HFFc6 (cell line): ENCODE results near the gene LEKR1. TPM values are rescaled to one million over a fixed set of nuclear protein-coding genes. Genes with fewer than 3 reads are reported as not detected.

ENCODE experiments used
- DNase-seq: peaks from one replicate; pipeline ENCODE4 v3.0.0-alpha.2; 2018
- H3K27ac Mint-ChIP-seq: 2 replicates; pipeline ENCODE4 v1.8.0; 2020; ENCODE audit warnings: mild to moderate bottlenecking, mixed read lengths
- H3K27me3 Mint-ChIP-seq: 2 replicates; pipeline ENCODE4 v1.8.0; 2021; ENCODE audit warnings: mild to moderate bottlenecking, moderate library complexity, mixed read lengths; ENCODE audit not compliant: insufficient read depth
- H3K36me3 Mint-ChIP-seq: 2 replicates; pipeline ENCODE4 v1.8.0; 2021; ENCODE audit warnings: low read depth, mixed read lengths
- H3K4me1 Mint-ChIP-seq: 2 replicates; pipeline ENCODE4 v1.8.0; 2020; ENCODE audit warnings: low read depth, mixed read lengths
- H3K4me3 Mint-ChIP-seq: 2 replicates; pipeline ENCODE4 v1.8.0; 2020; ENCODE audit warnings: mild to moderate bottlenecking, moderate library complexity, mixed read lengths
- H3K9me3 Mint-ChIP-seq: 2 replicates; pipeline ENCODE4 v1.8.0; 2020; ENCODE audit warnings: mild to moderate bottlenecking, mixed read lengths
- long read RNA-seq: library from polyadenylated mRNA; unstranded; transcript quantifications from one replicate; pipeline ENCODE4 v2.0.0, GENCODE V29; 2019
- total RNA-seq, 6 experiments: library from RNA; stranded (reverse); fragmentation: NEBNext Ultra II Directional; extraction: Animal tissue kit (Norgen Biotek cat#: 25700); gene quantifications; 2 replicates in 1 of 6; 3 replicates in 5 of 6; pipeline ENCODE4 v1.2.3, GENCODE V29; 2021
- TF ChIP-seq, protein P1 (sequence below): fragments of 200-600 bp; sonication (generic); IDR thresholded peaks from 2 replicates; pipeline ENCODE4 v1.5.0; 2021; ENCODE audit warnings: antibody characterized with exemption, mild to moderate bottlenecking

Gene LEKR1
- total RNA-seq: 1 to 10 TPM in 1 of 6 experiments, under 1 TPM in 5; 0.40 to 1.0 (median 0.77) TPM
- long read RNA-seq: 0 reads

DNA sequence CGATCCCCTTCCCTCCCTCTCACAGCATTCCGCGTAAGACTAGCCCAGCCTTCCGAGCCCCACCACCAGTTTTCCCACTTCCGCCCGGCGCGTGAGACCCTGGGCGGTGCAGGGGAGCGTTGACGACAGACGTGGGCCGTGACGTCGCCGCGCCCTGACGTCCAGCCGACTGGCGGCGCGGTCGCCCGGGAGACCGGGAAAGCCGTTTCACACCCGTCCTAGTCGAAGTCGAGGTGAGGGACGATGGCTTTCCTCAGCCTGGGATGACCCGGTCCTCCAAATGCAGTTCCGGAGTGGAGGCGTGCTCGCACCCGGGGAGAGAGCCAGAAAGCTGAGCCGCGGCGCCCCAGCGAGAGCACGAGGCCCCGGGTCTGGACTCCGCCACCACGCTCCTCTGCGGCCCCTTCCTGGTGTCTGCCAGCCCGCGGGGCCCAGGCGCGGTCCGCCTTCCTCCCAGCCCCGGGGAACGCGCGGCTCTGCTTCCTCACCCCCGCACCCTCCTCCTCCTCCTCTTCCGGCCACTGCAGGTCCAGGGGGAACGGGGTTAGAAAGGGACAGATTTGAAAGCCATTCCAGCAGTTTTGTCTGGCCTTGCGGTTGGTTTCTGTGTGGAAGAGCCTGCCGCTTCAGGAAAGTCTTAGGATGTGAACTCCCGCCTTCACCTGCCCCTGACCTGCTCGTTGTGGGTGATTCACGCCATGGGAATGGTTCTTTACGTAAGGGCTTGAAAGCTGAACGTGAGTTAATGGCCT, at the start of gene LEKR1:
LEKR1 (plus strand) TSS at position 210 of the 752 bp plus-strand sequence. CDS start 2,977 bp downstream, outside the sequence.
- peak; percentile 77 for DNase-seq
- Mint-ChIP-seq H3K27ac (peak within 1 kb of the TSS; percentile 98), H3K4me3 (peak within 1 kb of the TSS; percentile 90), H3K36me3 (no peaks in the 10 kb centered on the region; the same call in 1 of the 2 replicates), H3K4me1 (peaks cover 45% of the 10 kb centered on the region), H3K9me3 (no peaks in the 10 kb centered on the region), H3K27me3 (no peaks in the 10 kb centered on the region; the same call in 1 of the 2 replicates)
- TF ChIP-seq, protein P1, sequence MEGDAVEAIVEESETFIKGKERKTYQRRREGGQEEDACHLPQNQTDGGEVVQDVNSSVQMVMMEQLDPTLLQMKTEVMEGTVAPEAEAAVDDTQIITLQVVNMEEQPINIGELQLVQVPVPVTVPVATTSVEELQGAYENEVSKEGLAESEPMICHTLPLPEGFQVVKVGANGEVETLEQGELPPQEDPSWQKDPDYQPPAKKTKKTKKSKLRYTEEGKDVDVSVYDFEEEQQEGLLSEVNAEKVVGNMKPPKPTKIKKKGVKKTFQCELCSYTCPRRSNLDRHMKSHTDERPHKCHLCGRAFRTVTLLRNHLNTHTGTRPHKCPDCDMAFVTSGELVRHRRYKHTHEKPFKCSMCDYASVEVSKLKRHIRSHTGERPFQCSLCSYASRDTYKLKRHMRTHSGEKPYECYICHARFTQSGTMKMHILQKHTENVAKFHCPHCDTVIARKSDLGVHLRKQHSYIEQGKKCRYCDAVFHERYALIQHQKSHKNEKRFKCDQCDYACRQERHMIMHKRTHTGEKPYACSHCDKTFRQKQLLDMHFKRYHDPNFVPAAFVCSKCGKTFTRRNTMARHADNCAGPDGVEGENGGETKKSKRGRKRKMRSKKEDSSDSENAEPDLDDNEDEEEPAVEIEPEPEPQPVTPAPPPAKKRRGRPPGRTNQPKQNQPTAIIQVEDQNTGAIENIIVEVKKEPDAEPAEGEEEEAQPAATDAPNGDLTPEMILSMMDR: no peak

DNA sequence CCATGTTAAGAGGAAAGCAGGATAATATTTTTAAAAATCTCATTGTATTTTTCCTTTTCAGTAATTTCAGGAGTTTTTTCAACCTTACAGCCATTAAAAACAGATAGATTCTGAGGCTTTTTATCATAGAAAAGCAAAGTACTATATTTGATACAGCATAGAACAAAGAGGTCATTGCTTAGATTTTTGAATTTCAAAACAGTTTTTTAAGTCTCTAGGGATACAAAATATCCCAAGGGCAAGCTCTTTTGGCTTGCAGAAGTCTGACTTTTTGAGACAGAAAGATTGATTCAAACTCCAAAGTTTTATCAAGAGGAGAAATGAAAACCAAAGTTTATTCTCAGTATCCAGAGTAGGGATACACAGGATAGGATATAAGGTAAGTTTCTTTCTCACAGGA, 49.3 kb upstream of the LEKR1 start:
- no peak overlapping the region for H3K4me3 Mint-ChIP-seq
- H3K9me3 Mint-ChIP-seq: no peaks in the 10 kb centered on the region
- no peak for DNase-seq
- H3K27me3 Mint-ChIP-seq: no peaks in the 10 kb centered on the region
- H3K27ac Mint-ChIP-seq: no peak overlapping the region
- H3K36me3 Mint-ChIP-seq: no peaks in the 10 kb centered on the region
- peaks cover 58% of the 10 kb centered on the region for H3K4me1 Mint-ChIP-seq
- TF ChIP-seq, protein P1: no peak

DNA sequence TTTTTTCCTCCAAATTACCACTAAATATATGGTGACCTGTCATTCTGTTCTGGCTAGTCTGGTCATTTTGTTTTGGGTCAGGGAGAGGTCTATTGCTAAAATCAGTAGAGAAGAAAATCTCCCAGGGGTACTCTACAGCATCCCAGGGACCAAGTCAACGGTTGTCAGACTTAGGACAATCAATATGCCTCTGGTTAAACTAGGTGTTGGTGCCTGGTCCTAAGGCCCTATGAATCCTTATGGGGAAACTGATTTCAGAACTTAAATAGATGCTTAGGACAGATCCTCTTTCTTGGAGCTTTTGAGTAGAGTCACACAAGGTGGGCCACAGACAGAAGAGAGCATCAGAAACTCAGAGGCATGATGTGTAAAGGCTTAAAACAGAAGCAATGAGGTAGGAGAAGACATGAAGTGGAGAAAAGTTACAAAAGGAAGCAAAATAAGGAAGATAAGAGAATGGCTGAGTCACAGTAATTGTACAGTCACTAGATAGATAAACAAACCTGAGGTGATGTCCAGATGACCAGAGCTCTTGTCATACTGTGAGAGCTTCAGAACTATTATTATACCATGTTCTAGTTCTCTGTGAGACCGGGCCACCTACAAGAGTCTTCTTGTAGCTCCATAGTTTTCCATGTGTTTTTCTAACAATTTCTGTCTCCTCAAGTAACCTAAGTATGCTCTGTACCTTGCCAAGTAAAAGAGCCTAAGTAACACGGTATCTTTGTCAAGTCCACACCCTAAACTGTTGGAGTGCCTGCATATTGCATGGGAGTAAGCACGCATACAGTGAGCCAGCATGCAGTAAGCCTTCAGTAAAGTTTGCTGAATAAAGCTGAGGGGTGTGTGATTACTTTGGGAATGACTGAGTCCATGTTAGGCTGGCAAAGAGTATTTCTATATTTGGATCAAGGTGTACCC, 44.6 kb upstream of the LEKR1 start:
- peak; percentile 69 for DNase-seq
- Mint-ChIP-seq H3K9me3 (no peaks in the 10 kb centered on the region), H3K27me3 (no peaks in the 10 kb centered on the region), H3K4me3 (peak overlapping the region; percentile 13), H3K4me1 (peaks cover 76% of the 10 kb centered on the region), H3K36me3 (no peaks in the 10 kb centered on the region), H3K27ac (peak overlapping the region; percentile 89)
- TF ChIP-seq, protein P1: no peak

DNA sequence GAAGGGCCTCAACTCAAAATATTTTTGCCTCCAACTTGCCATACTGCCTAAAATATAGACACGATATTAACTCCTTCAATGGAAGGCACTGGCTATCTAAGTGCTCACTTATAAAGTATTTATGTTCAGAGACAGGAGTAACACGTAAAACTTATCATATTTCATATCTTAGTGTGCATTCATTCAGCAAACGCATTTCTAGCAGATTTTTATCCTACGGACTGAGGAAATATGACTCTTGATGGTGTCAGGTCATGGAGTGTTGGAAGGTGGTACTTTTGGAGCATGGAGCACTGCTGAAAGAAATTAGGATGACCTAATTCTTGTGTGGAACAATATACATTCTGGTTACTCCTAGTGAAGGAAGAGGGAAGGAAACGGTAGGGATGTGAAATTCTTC, 43.8 kb upstream of the LEKR1 start:
- Mint-ChIP-seq H3K27ac (peak overlapping the region; percentile 89), H3K9me3 (no peaks in the 10 kb centered on the region), H3K4me1 (peaks cover 81% of the 10 kb centered on the region), H3K4me3 (no peak overlapping the region), H3K27me3 (no peaks in the 10 kb centered on the region), H3K36me3 (no peaks in the 10 kb centered on the region)
- TF ChIP-seq, protein P1: no peak
- DNase-seq: no peak

DNA sequence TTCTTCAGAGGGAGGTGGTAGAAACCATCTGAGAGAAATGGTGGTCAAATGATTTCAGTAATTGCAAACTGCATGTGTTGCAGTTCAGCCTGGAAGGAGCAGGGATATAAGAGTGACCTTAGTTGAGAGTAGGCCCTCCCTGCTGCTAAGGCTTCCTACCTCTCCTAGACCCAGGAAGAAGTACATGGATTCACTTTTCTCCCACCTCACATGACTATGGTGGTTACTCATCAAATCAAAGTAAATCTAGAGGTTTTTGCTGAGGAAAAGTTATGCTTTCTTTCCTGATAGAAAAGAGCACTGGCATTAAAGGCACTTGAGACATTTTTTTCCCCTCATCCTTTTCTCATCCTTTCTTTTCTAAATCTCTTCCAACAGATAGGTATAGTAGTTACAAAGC, 43.2 kb upstream of the LEKR1 start:
- H3K36me3 Mint-ChIP-seq: no peaks in the 10 kb centered on the region; the same call in 1 of the 2 replicates
- no peaks in the 10 kb centered on the region for H3K27me3 Mint-ChIP-seq
- H3K27ac Mint-ChIP-seq: peak overlapping the region; percentile 89
- H3K9me3 Mint-ChIP-seq: no peaks in the 10 kb centered on the region
- TF ChIP-seq, protein P1: no peak
- H3K4me1 Mint-ChIP-seq: peaks cover 85% of the 10 kb centered on the region
- peak overlapping the region; percentile 18; the same call in 1 of the 2 replicates for H3K4me3 Mint-ChIP-seq
- no peak for DNase-seq
